Calu3 (cell line): Measurements from ENCODE around the gene TSTD2. TPM values are rescaled to one million over a fixed set of nuclear protein-coding genes. Genes with fewer than 3 reads are reported as not detected.

Experiments used
- BruUV-seq: library from RNA; stranded (reverse); fragments of 400-500 nt; replicated peaks from 2 replicates; lab custom pipeline; 2021; lab: Mats Ljungman, UMichigan
- CTCF ChIA-PET: fragments of 300-600 bp; sonication (Branson Sonifier 250); formaldehyde crosslinking; loops from one replicate; lab custom pipeline; 2022; ENCODE audit warnings: antibody characterized with exemption; lab: Charles Lee
- DNase-seq: peaks from one replicate; pipeline ENCODE4 v3.0.0; 2022
- H3K27ac Mint-ChIP-seq: one replicate; pipeline ENCODE4 v1.8.0; 2022; ENCODE audit warnings: mixed read lengths; ENCODE audit not compliant: unreplicated experiment
- H3K27me3 Mint-ChIP-seq: one replicate; pipeline ENCODE4 v1.8.0; 2022; ENCODE audit warnings: mixed read lengths; ENCODE audit not compliant: unreplicated experiment
- H3K36me3 Mint-ChIP-seq: one replicate; pipeline ENCODE4 v1.8.0; 2022; ENCODE audit warnings: mild to moderate bottlenecking, moderate library complexity, mixed read lengths; ENCODE audit not compliant: insufficient read depth, unreplicated experiment
- H3K4me1 Mint-ChIP-seq: one replicate; pipeline ENCODE4 v1.8.0; 2022; ENCODE audit warnings: mild to moderate bottlenecking, low read depth, mixed read lengths; ENCODE audit not compliant: unreplicated experiment
- H3K4me3 Mint-ChIP-seq: one replicate; pipeline ENCODE4 v1.8.0; 2022; ENCODE audit warnings: mild to moderate bottlenecking, low read depth, moderate library complexity, mixed read lengths; ENCODE audit not compliant: unreplicated experiment
- H3K9me3 Mint-ChIP-seq: one replicate; pipeline ENCODE4 v1.8.0; 2022; ENCODE audit warnings: low read depth, mixed read lengths; ENCODE audit not compliant: unreplicated experiment
- CTCF ChIP-seq: fragments of 200-600 bp; IDR thresholded peaks from one replicate; pipeline ENCODE4 v1.8.0; 2022; ENCODE audit warnings: antibody characterized with exemption; ENCODE audit not compliant: unreplicated experiment
- intact Hi-C: fragments of 100-400 bp; cut with micrococcal nuclease; formaldehyde crosslinking; loops from one replicate; pipeline ENCODE4 v1.10.0; 2022; ENCODE audit not compliant: unreplicated experiment
- total RNA-seq: library from RNA; stranded (reverse); gene quantifications from 2 replicates; pipeline ENCODE4 v1.2.3, GENCODE V29; 2022

Gene TSTD2
- total RNA-seq, 1 experiment from 2014 or later = 12.6 TPM

- Mint-ChIP-seq H3K36me3 (peaks cover 17% of the 10 kb centered on the region), H3K9me3 (no peaks in the 10 kb centered on the region), H3K4me3 (no peak overlapping the region), H3K4me1 (no peaks in the 10 kb centered on the region), H3K27ac (no peak overlapping the region), H3K27me3 (no peaks in the 10 kb centered on the region)
- no TSS peak for BruUV-seq
- TF ChIP-seq CTCF = no peak
- CTCF ChIA-PET = no interaction called here
- intact Hi-C loops = no loop called here
- DNase-seq = no peak
These were observed 32.6 kb upstream of the TSTD2 start for GRCh38 chr9:97665742-97666141.

GRCh38 chr9:97660847-97661246, 27.7 kb upstream of the TSTD2 start:
- no peak overlapping the region for H3K4me3 Mint-ChIP-seq
- H3K36me3 Mint-ChIP-seq = peaks cover 28% of the 10 kb centered on the region
- BruUV-seq = no TSS peak
- intact Hi-C loops = no loop called here
- H3K4me1 Mint-ChIP-seq = no peaks in the 10 kb centered on the region
- TF ChIP-seq CTCF = no peak
- no peaks in the 10 kb centered on the region for H3K27me3 Mint-ChIP-seq
- DNase-seq = no peak
- no peaks in the 10 kb centered on the region for H3K9me3 Mint-ChIP-seq
- no peak overlapping the region for H3K27ac Mint-ChIP-seq
- CTCF ChIA-PET = no interaction called here

GRCh38 chr9:97660340-97660739, 27.2 kb upstream of the TSTD2 start:
- no peaks in the 10 kb centered on the region for H3K27me3 Mint-ChIP-seq
- BruUV-seq = no TSS peak
- CTCF ChIA-PET = no interaction called here
- no peaks in the 10 kb centered on the region for H3K4me1 Mint-ChIP-seq
- intact Hi-C loops = no loop called here
- no peak for TF ChIP-seq CTCF
- no peak for DNase-seq
- H3K36me3 Mint-ChIP-seq = peaks cover 28% of the 10 kb centered on the region
- H3K27ac Mint-ChIP-seq = no peak overlapping the region
- H3K9me3 Mint-ChIP-seq = no peaks in the 10 kb centered on the region
- H3K4me3 Mint-ChIP-seq = no peak overlapping the region

- TF ChIP-seq CTCF = no peak
- intact Hi-C loops = no loop called here
- Mint-ChIP-seq H3K9me3 (no peaks in the 10 kb centered on the region), H3K4me3 (no peak overlapping the region), H3K27ac (no peak overlapping the region), H3K27me3 (no peaks in the 10 kb centered on the region), H3K4me1 (no peaks in the 10 kb centered on the region), H3K36me3 (peaks cover 33% of the 10 kb centered on the region)
- BruUV-seq = no TSS peak
- CTCF ChIA-PET = no interaction called here
- no peak for DNase-seq
These were observed 26.6 kb upstream of the TSTD2 start for GRCh38 chr9:97659771-97660170.

- H3K4me1 Mint-ChIP-seq = no peaks in the 10 kb centered on the region
- peaks cover 32% of the 10 kb centered on the region for H3K36me3 Mint-ChIP-seq
- intact Hi-C loops = no loop called here
- no peak overlapping the region for H3K27ac Mint-ChIP-seq
- H3K4me3 Mint-ChIP-seq = no peak overlapping the region
- no peak for DNase-seq
- TF ChIP-seq CTCF = no peak
- CTCF ChIA-PET = no interaction called here
- no peaks in the 10 kb centered on the region for H3K9me3 Mint-ChIP-seq
- BruUV-seq = no TSS peak
- H3K27me3 Mint-ChIP-seq = no peaks in the 10 kb centered on the region
These were observed 25.5 kb upstream of the TSTD2 start for GRCh38 chr9:97658707-97659106.
